B cell (primary cell): ENCODE results near the gene USP21.

ENCODE experiments used
- EZH2 ChIP-seq: IDR thresholded peaks from 2 replicates; pipeline ENCODE4 v1.6.1; 2012; ENCODE audit warnings: borderline replicate concordance, low read depth, mild to moderate bottlenecking, moderate library complexity, low read length; ENCODE audit not compliant: insufficient read depth, poor library complexity, severe bottlenecking
- TF ChIP-seq, protein P1 (sequence below): fragments of 200-600 bp; IDR thresholded peaks from one replicate; pipeline ENCODE4 v1.8.0; 2022; ENCODE audit warnings: antibody characterized with exemption, mild to moderate bottlenecking

GRCh38 chr1:161176468-161177111 is 17.3 kb downstream of the USP21 start:
- TF ChIP-seq, protein P1, sequence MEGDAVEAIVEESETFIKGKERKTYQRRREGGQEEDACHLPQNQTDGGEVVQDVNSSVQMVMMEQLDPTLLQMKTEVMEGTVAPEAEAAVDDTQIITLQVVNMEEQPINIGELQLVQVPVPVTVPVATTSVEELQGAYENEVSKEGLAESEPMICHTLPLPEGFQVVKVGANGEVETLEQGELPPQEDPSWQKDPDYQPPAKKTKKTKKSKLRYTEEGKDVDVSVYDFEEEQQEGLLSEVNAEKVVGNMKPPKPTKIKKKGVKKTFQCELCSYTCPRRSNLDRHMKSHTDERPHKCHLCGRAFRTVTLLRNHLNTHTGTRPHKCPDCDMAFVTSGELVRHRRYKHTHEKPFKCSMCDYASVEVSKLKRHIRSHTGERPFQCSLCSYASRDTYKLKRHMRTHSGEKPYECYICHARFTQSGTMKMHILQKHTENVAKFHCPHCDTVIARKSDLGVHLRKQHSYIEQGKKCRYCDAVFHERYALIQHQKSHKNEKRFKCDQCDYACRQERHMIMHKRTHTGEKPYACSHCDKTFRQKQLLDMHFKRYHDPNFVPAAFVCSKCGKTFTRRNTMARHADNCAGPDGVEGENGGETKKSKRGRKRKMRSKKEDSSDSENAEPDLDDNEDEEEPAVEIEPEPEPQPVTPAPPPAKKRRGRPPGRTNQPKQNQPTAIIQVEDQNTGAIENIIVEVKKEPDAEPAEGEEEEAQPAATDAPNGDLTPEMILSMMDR = no peak
- TF ChIP-seq EZH2 = no peak
